PC-3 (cell line): ENCODE measurements around the gene SMARCA4. TPM values are rescaled to one million over a fixed set of nuclear protein-coding genes. Genes with fewer than 3 reads are reported as not detected.

ENCODE experiments used
- ATAC-seq: fragments of 200-7000 bp; cut with Tn5 transposase; 2 replicates; pipeline ENCODE4 v1.9.1; 2020; ENCODE audit warnings: mild to moderate bottlenecking, moderate library complexity
- BruUV-seq: library from RNA; stranded (reverse); fragments of 400-500 nt; replicated peaks from 2 replicates; lab custom pipeline; 2021; lab: Mats Ljungman, UMichigan
- CTCF ChIA-PET: fragments of 300-600 bp; sonication (Branson Sonifier 250); formaldehyde crosslinking; loops from one replicate; lab custom pipeline; 2022; ENCODE audit warnings: antibody characterized with exemption; lab: Charles Lee
- POLR2A ChIA-PET: fragments of 300-600 bp; sonication (Branson Sonifier 250); formaldehyde crosslinking; loops from one replicate; lab custom pipeline; 2022; ENCODE audit warnings: antibody characterized with exemption; ENCODE audit not compliant: unreplicated experiment; lab: Charles Lee
- DNase-seq: peaks from one replicate; pipeline ENCODE4 v3.0.0-alpha.2; 2015
- H2AFZ ChIP-seq: fragments of 300-600 bp; sonication (generic); 2 replicates; pipeline ENCODE4 v1.6.0; 2016; ENCODE audit warnings: antibody characterized with exemption, low read length
- H3F3A ChIP-seq: fragments of 300-600 bp; sonication (generic); one replicate; pipeline ENCODE4 v1.6.0; 2017; ENCODE audit warnings: antibody characterized with exemption, low read length, control low read depth, mild to moderate bottlenecking; ENCODE audit not compliant: unreplicated experiment
- H3K27ac ChIP-seq: fragments of 300-600 bp; sonication (generic); 2 replicates; pipeline ENCODE4 v1.5.1; 2016; ENCODE audit warnings: mild to moderate bottlenecking, low read length
- H3K27me3 ChIP-seq: fragments of 300-600 bp; sonication (generic); 2 replicates; pipeline ENCODE4 v1.6.1; 2016; ENCODE audit warnings: low read length, mixed read lengths
- H3K36me3 ChIP-seq: fragments of 300-600 bp; sonication (generic); 2 replicates; pipeline ENCODE4 v1.6.1; 2016; ENCODE audit warnings: low read depth, mixed run types, low read length, mixed read lengths
- H3K4me1 ChIP-seq: fragments of 300-600 bp; sonication (generic); 2 replicates; pipeline ENCODE4 v1.5.1; 2016; ENCODE audit warnings: low read length; ENCODE audit not compliant: insufficient read depth
- H3K4me2 ChIP-seq: fragments of 300-600 bp; sonication (generic); 2 replicates; pipeline ENCODE4 v1.6.0; 2016; ENCODE audit warnings: low read length
- H3K4me3 ChIP-seq: fragments of 300-600 bp; sonication (generic); 2 replicates; pipeline ENCODE4 v1.5.1; 2016; ENCODE audit warnings: mild to moderate bottlenecking, low read length, mixed read lengths
- H3K79me2 ChIP-seq: fragments of 300-600 bp; sonication (generic); 2 replicates; pipeline ENCODE4 v1.6.1; 2017; ENCODE audit warnings: low read length, mixed read lengths
- H3K9ac ChIP-seq: fragments of 300-600 bp; sonication (generic); 2 replicates; pipeline ENCODE4 v1.6.0; 2016; ENCODE audit warnings: mild to moderate bottlenecking, low read length
- H3K9me2 ChIP-seq: fragments of 300-600 bp; sonication (generic); replicated peaks from 2 replicates; pipeline ENCODE4 v1.6.1; 2016; ENCODE audit warnings: mixed run types, low read length, mixed read lengths
- H3K9me3 ChIP-seq: fragments of 300-600 bp; sonication (generic); 2 replicates; pipeline ENCODE4 v1.6.1; 2016; ENCODE audit warnings: low read length, mixed read lengths
- H4K20me1 ChIP-seq: fragments of 300-600 bp; sonication (generic); 2 replicates; pipeline ENCODE4 v1.6.1; 2016; ENCODE audit warnings: low read length, mixed read lengths
- EZH2 ChIP-seq: fragments of 300-600 bp; sonication (generic); IDR thresholded peaks from one replicate; pipeline ENCODE4 v1.6.1; 2017; ENCODE audit warnings: antibody characterized with exemption, mild to moderate bottlenecking, low read length; ENCODE audit not compliant: unreplicated experiment
- EZH2phosphoT487 ChIP-seq: fragments of 300-600 bp; sonication (generic); IDR thresholded peaks from 2 replicates; pipeline ENCODE4 v1.6.1; 2018; ENCODE audit warnings: mild to moderate bottlenecking, antibody characterized with exemption, low read length, borderline replicate concordance
- intact Hi-C: fragments of 100-400 bp; cut with micrococcal nuclease; formaldehyde crosslinking; loops from 2 replicates; pipeline ENCODE4 v1.9.0; 2023
- total RNA-seq: library from RNA; depleted of rRNA; stranded (reverse); fragments of >200 nt; gene quantifications from 2 replicates; pipeline ENCODE4 v1.2.3, GENCODE V29; 2014
- TF ChIP-seq, protein P1 (sequence below): fragments of 300-600 bp; sonication (generic); conservative IDR thresholded peaks from 2 replicates; pipeline ENCODE4 v1.5.1; 2017; ENCODE audit warnings: antibody characterized with exemption, low read depth, mild to moderate bottlenecking, low read length

The SMARCA4 gene
- total RNA-seq, 1 experiment from 2014 or later: 197 TPM

DNA sequence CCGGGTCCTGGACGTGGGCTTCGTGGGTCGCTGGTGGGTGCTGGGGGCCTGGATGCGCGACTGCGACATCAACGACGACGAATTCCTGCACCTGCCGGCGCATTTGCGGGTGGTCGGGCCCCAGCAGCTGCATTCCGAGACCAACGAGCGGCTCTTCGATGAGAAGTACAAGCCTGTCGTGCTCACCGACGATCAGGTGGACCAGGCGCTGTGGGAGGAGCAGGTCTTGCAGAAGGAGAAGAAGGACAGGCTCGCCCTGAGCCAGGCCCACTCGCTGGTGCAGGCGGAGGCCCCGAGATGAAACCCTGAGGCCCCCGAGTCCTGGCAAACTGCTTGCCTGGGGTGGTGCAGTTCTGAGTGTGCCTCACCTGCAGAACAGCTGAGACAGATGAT, 31.4 kb upstream of the SMARCA4 start:
- Histone ChIP-seq H3K4me1 (peaks cover 16% of the 10 kb centered on the region), H3K9me3 (no peaks in the 10 kb centered on the region), H3K4me3 (peak overlapping the region; percentile 82), H3K27me3 (no peaks in the 10 kb centered on the region), H3K79me2 (peaks cover 54% of the 10 kb centered on the region), H3K36me3 (peaks cover 14% of the 10 kb centered on the region; the same call in 1 of the 2 replicates), H3K4me2 (peak overlapping the region; percentile 91), H2AFZ (peak overlapping the region; percentile 69), H3K27ac (no peak overlapping the region), H3K9me2 (no peaks in the 10 kb centered on the region), H4K20me1 (peaks cover 8% of the 10 kb centered on the region; the same call in 1 of the 2 replicates), H3K9ac (peak overlapping the region; percentile 89), H3F3A (no peaks in the 10 kb centered on the region)
- ATAC-seq (0 out of 2 replicates have a peak, but pooled peaks have one; percentile 2), DNase-seq (no peak)
- intact Hi-C loops: no loop called here
- CTCF ChIA-PET: interaction anchor here (0.6 kb wide), 1 partner anchor 12 kb away, joined by 6 read pairs; no protein-coding TSS in a partner anchor
- BruUV-seq: no TSS peak
- TF ChIP-seq, protein P1, sequence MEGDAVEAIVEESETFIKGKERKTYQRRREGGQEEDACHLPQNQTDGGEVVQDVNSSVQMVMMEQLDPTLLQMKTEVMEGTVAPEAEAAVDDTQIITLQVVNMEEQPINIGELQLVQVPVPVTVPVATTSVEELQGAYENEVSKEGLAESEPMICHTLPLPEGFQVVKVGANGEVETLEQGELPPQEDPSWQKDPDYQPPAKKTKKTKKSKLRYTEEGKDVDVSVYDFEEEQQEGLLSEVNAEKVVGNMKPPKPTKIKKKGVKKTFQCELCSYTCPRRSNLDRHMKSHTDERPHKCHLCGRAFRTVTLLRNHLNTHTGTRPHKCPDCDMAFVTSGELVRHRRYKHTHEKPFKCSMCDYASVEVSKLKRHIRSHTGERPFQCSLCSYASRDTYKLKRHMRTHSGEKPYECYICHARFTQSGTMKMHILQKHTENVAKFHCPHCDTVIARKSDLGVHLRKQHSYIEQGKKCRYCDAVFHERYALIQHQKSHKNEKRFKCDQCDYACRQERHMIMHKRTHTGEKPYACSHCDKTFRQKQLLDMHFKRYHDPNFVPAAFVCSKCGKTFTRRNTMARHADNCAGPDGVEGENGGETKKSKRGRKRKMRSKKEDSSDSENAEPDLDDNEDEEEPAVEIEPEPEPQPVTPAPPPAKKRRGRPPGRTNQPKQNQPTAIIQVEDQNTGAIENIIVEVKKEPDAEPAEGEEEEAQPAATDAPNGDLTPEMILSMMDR: no peak
- TF ChIP-seq EZH2 (no peak), EZH2phosphoT487 (no peak)
- POLR2A ChIA-PET: no interaction called here

DNA sequence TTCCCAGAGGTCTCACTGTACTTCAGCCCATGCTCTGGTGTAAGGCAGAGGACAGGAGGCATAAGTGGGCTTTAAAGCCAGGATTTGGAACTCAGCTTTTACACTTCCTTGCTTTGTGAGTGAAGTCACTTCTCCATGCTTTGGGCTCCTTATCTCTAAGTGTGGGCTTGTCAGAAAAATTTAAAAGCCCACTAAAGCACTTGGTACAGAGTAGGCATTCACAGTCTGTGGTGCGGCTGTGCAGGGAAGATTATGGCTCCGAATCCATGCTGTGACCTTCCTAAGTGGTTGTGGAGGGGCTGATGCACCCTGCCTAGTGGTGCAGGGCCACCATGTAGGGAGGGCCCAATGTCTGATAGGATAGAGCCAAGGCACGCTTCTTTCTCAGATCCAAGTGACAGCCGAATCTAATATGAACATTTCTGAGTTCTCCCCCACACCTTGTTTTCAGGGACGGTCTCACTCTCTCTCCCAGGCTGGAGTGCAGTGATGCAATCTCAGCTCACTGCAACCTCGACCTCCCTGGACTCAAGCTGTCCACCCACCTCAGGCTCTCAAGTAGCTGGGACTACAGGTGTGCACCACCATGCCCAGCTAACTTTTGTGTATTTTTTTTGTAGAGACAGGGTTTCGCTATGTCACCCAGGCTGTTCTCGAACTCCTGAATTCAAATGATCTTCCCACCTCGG, 25.3 kb upstream of the SMARCA4 start:
- Histone ChIP-seq H3K9me3 (no peaks in the 10 kb centered on the region), H3K27ac (no peak overlapping the region), H3K9me2 (no peaks in the 10 kb centered on the region), H3K79me2 (peaks cover 21% of the 10 kb centered on the region), H4K20me1 (no peaks in the 10 kb centered on the region), H3K9ac (no peak overlapping the region), H3F3A (no peaks in the 10 kb centered on the region), H3K4me2 (no peak overlapping the region), H3K4me3 (no peak overlapping the region), H2AFZ (no peak overlapping the region), H3K27me3 (no peaks in the 10 kb centered on the region), H3K36me3 (peaks cover 8% of the 10 kb centered on the region; the same call in 1 of the 2 replicates), H3K4me1 (peaks cover 17% of the 10 kb centered on the region)
- BruUV-seq: no TSS peak
- ATAC-seq (no peak), DNase-seq (no peak)
- ChIA-PET POLR2A (no interaction called here), CTCF (interaction anchor here (1.4 kb wide), 1 partner anchor 100 kb away, joined by 4 read pairs; no protein-coding TSS in a partner anchor)
- TF ChIP-seq EZH2: no peak
- TF ChIP-seq, protein P1: no peak
- no peak for TF ChIP-seq EZH2phosphoT487
- intact Hi-C loops: loop anchor here (5.0 kb wide), 2 partner anchors 42 to 157 kb away; no protein-coding TSS in a partner anchor
